Epidermal melanocyte (primary cell): Measurements from ENCODE around the gene OR1L8.
"Not testable (repeated sequence)": the region's sequence is repeated elsewhere in the genome, so short reads cannot be mapped to it uniquely, and the experiment has no call there.

Experiments
- DNase-seq: peaks from one replicate; pipeline ENCODE4 v3.0.0; 2011; ENCODE audit warnings: low spot score; ENCODE audit not compliant: insufficient read length

Gene OR1L8, protein sequence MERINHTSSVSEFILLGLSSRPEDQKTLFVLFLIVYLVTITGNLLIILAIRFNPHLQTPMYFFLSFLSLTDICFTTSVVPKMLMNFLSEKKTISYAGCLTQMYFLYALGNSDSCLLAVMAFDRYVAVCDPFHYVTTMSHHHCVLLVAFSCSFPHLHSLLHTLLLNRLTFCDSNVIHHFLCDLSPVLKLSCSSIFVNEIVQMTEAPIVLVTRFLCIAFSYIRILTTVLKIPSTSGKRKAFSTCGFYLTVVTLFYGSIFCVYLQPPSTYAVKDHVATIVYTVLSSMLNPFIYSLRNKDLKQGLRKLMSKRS

DNA sequence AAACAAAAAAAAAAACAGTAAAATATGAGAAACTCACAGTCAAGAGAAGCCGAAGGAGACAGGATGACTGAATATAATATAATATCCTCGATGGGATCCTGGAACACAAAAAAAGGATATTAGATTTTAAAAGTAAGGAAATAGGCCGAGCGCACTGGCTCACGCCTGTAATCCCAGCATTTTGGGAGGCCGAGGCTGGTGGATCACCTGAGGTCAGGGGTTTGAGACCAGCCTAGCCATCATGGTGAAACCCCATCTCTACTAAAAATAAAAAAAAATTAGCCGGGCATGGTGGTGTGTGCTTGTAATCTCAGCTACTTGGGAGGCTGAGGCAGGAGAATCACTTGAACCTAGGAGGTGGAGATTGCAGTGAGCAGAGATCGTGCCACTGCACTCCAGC lies at the start of gene OR1L8:
Gene OR1L8 (minus strand): TSS at position 101 of the 400 bp plus-strand sequence. CDS start 14,907 bp downstream, outside the sequence.
- not testable (repeated sequence) for DNase-seq

DNA sequence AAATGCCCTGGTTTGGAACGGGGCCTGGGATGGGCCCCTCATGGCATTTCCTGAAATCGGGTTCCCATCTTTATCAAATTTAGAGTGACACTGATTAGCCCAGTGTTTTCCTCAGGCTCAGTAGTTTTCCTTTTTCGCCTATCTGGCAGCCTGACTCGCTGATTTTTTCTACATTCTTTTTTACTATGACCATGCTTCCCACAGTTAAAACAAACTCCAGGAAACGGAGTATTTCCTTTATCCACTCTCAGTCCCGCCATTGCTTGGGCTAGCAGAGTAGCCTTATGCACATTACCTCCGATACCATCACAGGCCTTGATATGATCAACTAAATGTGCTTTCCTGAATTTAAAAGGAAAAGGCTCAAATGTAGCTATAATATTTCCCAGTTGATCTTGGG lies 36.8 kb upstream of the OR1L8 start:
- DNase-seq, result no peak

DNA sequence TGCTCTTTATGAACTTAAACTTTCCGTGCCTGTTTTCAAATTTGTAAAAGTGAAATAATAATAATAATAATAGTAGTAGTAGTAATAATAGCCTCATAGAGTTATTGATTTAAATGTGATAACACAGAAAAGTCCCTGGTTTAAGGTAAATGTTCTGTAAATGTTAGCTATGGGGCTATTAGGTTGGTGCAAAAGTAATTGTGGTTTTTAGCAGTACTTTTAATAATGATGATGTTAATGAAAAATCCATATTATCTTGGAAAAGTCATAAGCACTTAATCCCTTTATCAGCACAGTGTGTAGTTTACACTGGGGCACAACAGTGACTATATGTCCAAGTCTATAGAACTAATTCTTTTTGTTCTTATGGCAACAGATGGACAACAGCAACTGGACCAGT lies 31.2 kb upstream of the OR1L8 start, which contains the start of gene OR1Q1:
Gene OR1Q1 (plus strand): TSS at position 377 of the 400 bp plus-strand sequence. CDS start 0 bp downstream, at position 377.
- DNase-seq, result no peak

DNA sequence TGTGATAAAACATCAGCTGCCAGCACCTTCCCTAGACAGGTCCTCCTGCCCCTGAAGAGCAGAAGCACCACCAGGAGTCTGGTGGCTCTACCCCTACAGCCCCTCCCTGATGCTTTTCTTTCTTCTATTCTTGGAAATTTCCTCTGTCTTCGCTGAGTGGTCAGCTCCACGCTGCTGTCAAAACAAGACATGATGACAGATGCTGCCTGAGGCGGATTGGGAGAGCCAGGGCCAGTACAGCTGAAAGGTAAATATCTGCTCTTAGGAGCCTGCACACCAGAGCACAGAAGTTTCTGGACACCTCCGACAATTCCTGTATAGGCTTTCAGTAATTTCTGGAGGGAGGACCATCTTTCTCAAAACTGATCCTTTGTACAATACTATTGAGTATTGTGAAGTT lies 26.6 kb upstream of the OR1L8 start:
- DNase-seq, result no peak

DNA sequence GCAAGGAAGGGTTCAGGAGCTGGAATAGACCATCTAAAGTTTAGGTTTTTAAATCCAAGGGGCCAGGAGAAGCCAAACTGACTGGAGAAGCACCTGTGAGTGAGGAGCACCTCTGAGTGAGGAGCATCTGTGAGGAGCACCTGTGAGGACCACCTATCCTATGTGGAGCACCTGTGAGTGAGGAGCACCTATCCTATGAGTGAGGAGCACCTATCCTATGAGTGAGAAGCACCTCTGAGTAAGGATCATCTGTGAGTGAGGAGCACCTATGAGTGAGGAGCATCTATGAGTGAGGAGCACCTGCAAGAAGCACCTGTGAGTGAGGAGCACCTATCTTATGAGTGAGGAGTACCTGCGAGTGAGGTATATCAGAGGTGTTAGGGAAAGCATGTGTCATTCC lies 23.4 kb upstream of the OR1L8 start:
- no peak for DNase-seq

DNA sequence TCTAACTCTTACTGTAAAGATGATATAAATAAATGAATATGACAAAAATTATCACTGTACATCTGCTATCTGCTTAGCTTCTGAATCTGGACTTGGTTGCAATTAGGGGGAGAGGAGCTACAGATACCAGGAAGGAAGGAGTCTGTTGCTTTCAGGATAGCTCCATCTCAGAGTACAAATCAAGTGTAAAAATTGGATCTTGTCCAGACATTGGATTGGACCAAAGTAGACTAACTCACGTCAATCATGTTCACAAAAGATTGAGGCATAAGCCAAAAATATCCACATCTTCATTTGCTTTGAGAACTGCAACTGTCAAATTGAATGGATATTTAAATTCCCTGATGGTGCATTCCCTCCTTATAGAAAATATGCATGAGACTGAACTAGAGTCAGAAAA lies 22.5 kb upstream of the OR1L8 start:
- DNase-seq, result no peak

DNA sequence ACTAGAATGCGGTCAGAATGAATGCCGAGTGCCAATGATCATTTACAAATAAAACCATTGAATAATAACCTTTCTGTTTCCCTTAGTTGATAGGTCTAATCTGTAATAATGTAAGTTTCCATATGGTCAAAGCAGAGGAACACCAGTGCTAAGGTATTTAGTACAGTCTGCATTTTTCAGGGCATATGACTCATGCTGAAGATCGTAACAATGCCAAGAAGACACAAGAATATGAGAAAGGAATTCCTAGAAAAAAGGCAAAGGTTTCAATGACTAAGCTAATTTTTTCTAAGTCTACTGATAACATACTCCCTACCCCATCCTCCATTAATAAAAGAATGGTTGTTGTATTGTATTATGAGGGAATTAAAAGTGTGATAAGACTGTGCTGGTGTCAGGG lies 2.8 kb downstream of the OR1L8 start:
- DNase-seq, result no peak

DNA sequence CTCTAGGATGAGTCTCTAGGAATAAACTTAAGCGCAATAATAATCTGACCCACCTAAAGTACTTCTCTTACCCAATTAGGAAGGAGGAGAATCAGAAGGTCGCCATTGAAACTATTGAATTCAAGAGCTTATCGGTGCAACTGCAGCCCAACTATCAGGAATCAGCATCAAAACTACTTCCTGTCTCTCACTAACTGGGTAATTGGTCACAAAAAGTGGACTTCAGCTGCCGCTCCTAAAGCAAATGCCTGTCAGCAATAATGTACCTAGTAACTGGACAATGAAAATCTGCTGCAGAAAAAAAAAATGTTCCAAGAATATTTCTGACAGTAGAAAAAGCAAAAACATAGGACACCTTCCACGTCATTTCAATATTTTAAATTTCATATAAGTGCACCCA lies 3.3 kb downstream of the OR1L8 start:
- DNase-seq, result no peak

DNA sequence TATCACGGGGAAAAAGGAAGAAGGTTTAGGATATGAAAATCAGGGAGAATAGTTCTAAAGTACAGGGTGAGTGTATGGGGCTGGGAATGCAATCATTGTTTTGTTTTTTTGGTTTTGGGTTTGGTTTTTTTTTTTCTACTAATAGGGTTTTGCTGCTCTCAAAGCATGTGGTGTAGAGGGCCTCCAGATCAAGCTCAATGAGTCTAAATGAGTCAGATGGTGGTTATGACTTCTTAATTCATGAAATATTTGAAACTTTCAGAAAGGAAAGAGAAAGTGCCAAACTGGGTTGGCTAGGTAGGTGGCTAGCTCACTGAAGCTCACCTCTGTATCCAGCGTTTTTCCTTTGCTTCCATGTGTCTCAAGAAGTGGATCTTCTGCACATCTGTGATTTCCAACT lies 10.7 kb downstream of the OR1L8 start:
- DNase-seq, result no peak

DNA sequence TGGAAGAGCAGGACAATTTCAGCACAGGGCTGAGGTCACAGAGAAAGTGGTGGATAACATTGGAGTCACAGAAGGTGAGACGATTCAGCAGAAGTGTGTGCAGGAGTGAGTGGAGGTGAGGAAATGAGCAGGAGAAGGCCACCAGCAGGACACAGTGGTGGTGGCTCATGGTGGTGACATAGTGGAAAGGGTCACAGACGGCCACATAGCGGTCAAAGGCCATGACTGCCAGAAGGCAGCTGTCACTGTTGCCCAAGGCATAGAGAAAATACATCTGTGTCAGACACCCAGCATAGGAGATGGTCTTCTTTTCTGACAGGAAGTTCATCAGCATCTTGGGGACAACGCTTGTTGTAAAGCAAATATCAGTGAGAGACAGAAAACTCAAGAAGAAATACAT lies 15.3 kb downstream of the OR1L8 start:
- DNase-seq, result no peak

DNA sequence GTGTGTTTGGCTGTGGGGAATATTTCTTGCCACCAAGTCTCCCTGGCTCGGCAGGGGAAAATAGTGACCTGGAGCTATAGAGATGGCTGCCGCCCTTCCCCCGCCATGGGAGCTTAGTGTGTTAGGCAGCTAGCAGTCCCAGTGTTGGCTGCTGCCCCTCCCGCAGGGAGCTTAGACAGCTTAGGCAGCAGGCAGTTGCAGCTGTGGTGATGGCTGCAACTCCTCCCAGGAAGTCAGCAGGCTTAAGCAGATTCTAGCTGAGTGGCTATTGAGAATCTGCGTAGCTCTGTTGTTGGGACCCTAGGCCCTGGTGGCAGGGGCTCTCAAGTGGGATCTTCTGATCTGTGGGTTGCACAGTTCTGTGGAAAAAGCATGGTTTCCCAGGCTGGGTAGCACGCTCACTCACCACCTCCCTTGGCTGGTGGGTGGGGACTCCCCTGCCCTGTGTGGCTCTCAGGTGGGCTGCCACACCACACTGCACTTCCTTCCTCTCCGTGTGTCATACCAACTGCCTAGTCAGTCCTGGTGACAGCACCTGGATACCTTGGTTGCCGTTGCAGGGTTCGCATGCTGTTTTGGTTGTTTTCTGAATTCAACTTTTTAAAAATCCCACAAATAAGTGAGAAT lies 20.9 kb downstream of the OR1L8 start:
- no peak for DNase-seq

DNA sequence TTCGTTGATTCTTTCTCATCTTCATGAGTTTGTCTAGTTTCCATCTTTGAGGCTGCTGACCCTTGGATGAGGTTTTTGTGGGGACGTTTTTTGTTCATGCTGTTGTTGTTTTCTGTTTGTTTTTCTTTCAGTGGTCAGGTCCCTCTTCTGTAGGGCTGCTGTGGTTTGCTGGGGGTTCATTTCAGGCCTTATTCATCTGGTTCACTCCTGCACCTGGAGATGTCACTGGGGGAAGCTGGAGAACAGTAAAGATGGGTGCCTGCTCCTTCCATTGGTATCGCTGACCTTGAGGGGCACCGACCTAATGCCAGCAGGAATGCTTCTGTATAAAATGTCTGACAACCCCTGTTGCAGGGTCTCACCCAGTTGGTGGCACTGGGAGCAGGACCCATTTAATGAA lies 21.7 kb downstream of the OR1L8 start:
- DNase-seq, result no peak

DNA sequence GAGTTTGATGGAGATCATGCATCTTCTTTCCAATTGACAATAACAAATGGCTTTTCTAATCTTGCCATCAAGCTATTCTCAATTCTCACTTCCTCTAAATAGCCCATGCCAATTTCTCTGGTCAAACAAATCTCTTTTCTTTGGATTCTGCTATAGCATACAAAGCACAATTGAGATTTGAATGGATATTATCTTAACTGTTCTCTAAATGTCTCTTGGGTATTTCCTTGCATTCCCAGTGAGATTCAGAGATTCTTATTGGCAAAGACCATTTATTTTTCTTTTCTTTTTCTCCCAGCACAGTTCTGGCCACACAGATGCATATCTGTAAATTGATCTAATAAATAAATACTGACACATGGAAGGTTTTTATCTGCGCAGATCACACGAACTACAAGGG lies 30.4 kb downstream of the OR1L8 start, which contains the start of gene OR1N2:
Gene OR1N2 (plus strand): TSS at position 301 of the 400 bp plus-strand sequence. CDS start 100 bp downstream, outside the sequence.
- DNase-seq, result no peak

DNA sequence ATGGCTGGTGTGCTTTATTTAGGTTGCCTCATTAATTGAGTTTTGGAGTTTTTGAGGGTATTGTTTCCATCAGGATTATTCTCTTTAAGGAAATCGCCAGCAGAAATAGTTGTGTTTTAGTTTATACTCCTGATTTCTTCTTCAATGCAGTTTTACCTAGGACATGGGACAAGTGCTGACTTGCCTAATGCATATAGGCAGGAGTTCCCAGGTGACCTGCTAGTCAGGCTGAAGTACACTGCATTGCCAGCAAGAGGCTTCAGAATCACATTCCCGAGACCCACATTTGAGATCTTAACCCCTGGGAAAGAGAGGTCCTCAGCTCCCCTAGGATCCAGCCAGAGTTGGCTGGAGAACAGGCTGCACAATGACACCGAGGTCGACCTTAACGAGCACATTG lies 31.8 kb downstream of the OR1L8 start:
- no peak for DNase-seq

DNA sequence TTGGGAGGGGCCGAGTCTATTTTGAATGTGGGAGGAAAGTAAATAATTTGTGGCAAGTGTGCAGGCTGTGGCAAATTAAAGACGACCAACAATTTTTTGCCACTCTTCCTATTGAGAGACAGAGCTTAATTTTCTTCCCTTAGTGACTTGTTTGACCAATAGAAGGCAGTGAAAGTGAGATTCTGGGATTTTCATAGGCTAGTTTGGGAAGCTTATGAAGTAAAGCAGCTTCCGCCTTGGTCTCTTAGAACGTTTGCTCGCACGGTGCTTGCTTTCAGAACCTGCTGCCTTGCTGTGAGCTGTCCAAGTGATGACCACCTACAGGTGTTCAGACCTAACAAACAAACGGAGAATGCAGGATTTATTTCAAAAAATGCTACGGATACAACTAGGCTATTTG lies 37.0 kb downstream of the OR1L8 start:
- DNase-seq, result no peak

DNA sequence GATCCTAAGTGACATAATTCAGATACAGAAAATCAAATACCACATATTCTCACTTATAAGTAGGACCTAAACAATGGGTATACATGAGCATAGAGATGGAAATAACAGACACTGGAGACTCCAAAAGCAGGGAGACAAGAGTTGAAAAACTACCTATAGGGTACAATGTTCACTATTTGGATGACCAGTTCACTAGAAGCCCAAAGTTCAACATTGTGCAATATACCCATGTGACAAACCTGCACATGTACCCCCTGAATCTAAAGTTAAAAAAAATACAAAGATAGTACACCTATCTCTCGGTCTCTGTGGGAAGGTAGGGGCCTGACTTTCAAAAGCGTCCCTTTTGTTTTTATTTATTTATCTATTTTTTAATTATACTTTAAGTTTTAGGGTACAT lies 44.4 kb downstream of the OR1L8 start:
- no peak for DNase-seq

DNA sequence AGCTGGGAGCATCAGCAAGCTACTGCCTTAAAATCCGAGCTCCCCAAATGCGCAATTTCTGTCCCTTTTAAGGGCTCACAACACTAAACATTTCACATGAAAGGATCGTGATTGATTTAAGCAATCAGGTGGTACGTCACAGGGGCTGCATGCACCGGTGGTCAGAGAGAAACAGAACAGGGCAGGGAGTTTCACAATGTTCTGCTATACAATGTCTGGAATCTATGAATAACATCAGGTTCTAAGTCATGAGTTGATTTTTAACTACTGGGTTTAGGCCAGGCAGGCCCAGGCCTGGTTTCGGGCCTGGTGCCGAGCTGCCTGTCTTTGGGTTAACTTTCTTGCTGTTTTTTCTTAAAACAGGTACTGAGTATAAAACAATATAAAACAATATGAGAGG lies 46.1 kb downstream of the OR1L8 start:
- not testable (repeated sequence) for DNase-seq

DNA sequence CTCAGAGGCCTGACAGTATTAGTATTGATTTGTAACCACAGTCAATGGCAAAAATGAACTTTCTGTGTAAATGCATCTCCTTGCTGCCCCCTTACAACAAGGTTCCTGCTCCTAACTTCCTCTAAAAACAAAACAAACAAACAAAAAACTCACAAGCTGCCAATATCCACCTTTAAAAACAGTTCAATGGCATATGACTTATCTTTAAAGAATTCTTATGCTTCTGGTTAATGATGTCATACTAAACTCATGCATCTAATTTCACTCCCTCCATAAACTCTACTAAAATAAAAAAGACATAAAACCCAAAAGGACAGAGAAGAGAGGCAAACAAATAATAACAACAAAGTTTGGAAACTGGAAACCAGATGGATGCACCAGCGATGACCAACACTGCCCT lies 47.0 kb downstream of the OR1L8 start:
- no peak for DNase-seq

DNA sequence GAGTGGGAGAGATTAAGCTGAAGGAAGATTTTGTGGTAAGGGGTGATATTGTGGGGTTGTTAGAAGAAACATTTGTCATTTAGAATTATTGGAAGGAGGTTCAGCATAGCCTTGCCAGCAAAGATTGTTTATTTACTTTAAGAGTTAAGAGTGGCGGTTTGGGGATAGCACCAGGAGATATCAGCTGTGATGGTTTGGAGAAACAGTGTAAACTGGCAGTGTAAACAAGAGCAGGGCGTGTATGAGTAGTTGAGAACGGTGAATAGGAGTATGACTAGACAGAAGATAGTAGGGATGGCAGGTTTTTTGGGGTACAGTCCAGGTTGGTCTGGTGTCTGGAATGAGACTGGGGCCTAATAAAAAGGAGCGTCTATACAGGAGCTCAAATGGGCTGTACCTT lies 52.0 kb downstream of the OR1L8 start:
- DNase-seq, result not testable (repeated sequence)

DNA sequence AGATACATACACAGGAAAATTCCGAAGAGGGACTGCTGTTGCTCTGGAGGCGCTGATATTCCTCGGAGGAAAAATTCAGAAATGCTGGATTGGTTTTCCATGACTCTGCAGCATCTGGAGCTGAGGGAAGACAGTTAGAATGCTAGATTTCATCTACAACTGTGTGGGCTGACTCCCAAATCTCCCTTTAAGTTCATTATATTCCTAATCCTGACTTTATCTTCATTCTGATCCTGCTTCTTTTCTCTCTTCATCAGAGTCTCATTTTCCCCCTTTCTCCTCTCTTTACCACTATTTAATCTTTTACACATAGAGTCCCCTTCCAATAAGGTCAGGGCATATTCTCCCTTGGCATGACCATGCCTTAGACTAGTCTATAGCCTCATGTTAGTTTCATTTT lies 56.0 kb downstream of the OR1L8 start, which contains the start of gene OR1N1:
Gene OR1N1 (minus strand): TSS at position 101 of the 400 bp plus-strand sequence. CDS start 0 bp downstream, at position 101.
- DNase-seq, result no peak

DNA sequence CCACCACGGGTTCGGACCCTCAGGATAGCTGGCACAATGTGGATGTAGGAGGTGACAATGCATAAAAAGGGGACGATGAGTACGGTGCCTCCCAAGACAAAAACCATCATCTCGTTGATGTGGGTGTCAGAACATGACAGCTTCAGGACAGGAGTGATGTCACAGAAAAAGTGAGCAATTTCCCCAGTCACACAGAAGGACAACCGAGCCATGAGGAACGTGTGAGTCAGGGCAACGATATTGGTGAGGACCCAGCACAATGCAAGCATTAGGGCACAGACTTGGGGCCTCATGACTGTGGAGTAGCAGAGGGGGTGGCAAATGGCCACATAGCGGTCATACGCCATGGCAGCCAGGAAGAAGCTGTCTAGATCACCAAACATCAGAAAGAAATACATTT lies 56.6 kb downstream of the OR1L8 start:
- no peak for DNase-seq

DNA sequence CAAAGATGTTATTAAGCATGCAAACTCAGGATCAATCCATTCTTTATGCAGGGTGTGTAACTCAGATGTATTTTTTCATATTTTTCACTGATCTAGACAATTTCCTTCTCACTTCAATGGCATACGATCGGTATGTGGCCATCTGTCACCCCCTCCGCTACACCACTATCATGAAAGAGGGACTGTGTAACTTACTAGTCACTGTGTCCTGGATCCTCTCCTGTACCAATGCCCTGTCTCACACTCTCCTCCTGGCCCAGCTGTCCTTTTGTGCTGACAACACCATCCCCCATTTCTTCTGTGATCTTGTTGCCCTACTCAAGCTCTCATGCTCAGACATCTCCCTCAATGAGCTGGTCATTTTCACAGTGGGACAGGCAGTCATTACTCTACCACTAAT lies 63.8 kb downstream of the OR1L8 start:
- DNase-seq, result no peak

DNA sequence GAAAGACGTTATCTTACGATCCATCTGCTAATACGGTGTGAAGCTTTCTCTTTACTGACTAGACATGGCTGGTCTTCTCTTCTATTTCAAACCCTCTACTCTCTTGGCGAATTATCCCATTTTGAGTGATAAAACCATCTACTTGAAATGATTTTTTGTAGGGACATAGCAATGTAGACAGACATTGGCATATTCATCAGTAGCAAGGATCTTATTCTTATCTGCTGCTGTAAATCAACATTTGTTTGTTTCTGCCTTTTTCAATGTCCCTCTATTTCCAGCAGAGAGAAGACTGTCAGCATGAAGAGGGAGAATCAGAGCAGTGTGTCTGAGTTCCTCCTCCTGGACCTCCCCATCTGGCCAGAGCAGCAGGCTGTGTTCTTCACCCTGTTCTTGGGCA lies 64.3 kb downstream of the OR1L8 start, which contains the start of gene OR1J4:
Gene OR1J4 (plus strand): TSS at position 301 of the 400 bp plus-strand sequence. CDS start 0 bp downstream, at position 301.
- no peak for DNase-seq
